ENCODE measurements around the gene KNSTRN. TPM values are rescaled to one million over a fixed set of nuclear protein-coding genes. Genes with fewer than 3 reads are reported as not detected.

The KNSTRN gene
- total and polyA plus RNA-seq, 2 of the 13 experiments (the other 11 are each of a cell fraction or from before 2014, with no cell fraction given): 20.3 to 62.3 TPM

- TF ChIP-seq ZNF318 (CRISPR knock-in tag; IDR thresholded peaks at IDR 0.05): no peak
- no peak for TF ChIP-seq TRIM22 (IDR thresholded peaks at IDR 0.05)
Observed at GRCh38 chr15:40399370-40399769, 16.8 kb downstream of the KNSTRN start (continued).
